Liver (tissue), 9 donors: Measurements from ENCODE around the gene NOX3. TPM values are rescaled to one million over a fixed set of nuclear protein-coding genes. Genes with fewer than 3 reads are reported as not detected.

Experiments used
- DNase-seq: peaks from one replicate; pipeline ENCODE4 v3.0.0-alpha.2; 2017; ENCODE audit warnings: low spot score
- H3K27ac ChIP-seq, 2 donors: one replicate each; pipeline ENCODE4 v1.7.0; 2013; ENCODE audit warnings: inconsistent platforms in 2 of 2, low read length in 2 of 2, control low read depth in 1 of 2, low read depth in 1 of 2, mild to moderate bottlenecking in 1 of 2
- H3K27me3 ChIP-seq, 4 donors: one replicate each; pipeline versions ENCODE4 v1.6.1 to v1.7.0; 2013; ENCODE audit warnings: low read length in 3 of 4, inconsistent platforms in 1 of 4, mild to moderate bottlenecking in 1 of 4, moderate library complexity in 1 of 4; ENCODE audit not compliant: control insufficient read depth in 4 of 4, insufficient read depth in 4 of 4
- H3K36me3 ChIP-seq, 4 donors: one replicate each; pipeline versions ENCODE4 v1.6.1 to v1.7.0; 2013; ENCODE audit warnings: low read length in 3 of 4, mild to moderate bottlenecking in 3 of 4, low read depth in 1 of 4, moderate library complexity in 1 of 4; ENCODE audit not compliant: control insufficient read depth in 4 of 4, insufficient read depth in 3 of 4
- H3K4me1 ChIP-seq, 4 donors: one replicate each; pipeline versions ENCODE4 v1.6.1 to v1.7.0; 2013; ENCODE audit warnings: low read length in 3 of 4, mild to moderate bottlenecking in 3 of 4, moderate library complexity in 1 of 4; ENCODE audit not compliant: control insufficient read depth in 4 of 4, insufficient read depth in 4 of 4
- H3K4me3 ChIP-seq, 3 donors: one replicate each; pipeline versions ENCODE4 v1.6.1 to v1.7.0; 2013; ENCODE audit warnings: low read length in 3 of 3, control low read depth in 1 of 3, low read depth in 1 of 3, mild to moderate bottlenecking in 1 of 3
- H3K9ac ChIP-seq, 2 donors: one replicate each; pipeline ENCODE4 v1.7.0; 2013; ENCODE audit warnings: low read length in 2 of 2, mild to moderate bottlenecking in 2 of 2, moderate library complexity in 2 of 2, control low read depth in 1 of 2, low read depth in 1 of 2
- H3K9me3 ChIP-seq, 4 donors: one replicate each; pipeline versions ENCODE4 v1.6.1 to v1.7.0; 2013; ENCODE audit warnings: low read length in 3 of 4; ENCODE audit not compliant: control insufficient read depth in 4 of 4
- ATF3 ChIP-seq: IDR thresholded peaks from 2 replicates; pipeline ENCODE4 v1.6.1; 2016; ENCODE audit warnings: antibody characterized with exemption
- CTCF ChIP-seq: fragments of 150-350 bp; IDR thresholded peaks from 2 replicates; pipeline ENCODE4 v1.5.1; 2017; ENCODE audit warnings: improper control_type of control experiment, low read depth, low read length; ENCODE audit not compliant: missing input control
- EGR1 ChIP-seq, 2 donors: IDR thresholded peaks; 2 replicates each; pipeline ENCODE4 v1.6.1; 2016 to 2018; ENCODE audit warnings: antibody characterized with exemption in 2 of 2, low read depth in 2 of 2
- FOXA1 ChIP-seq: IDR thresholded peaks from 2 replicates; pipeline ENCODE4 v1.6.1; 2016; ENCODE audit warnings: antibody characterized with exemption
- FOXA2 ChIP-seq: IDR thresholded peaks from 2 replicates; pipeline ENCODE4 v1.6.1; 2016; ENCODE audit warnings: antibody characterized with exemption
- GABPA ChIP-seq, 2 donors: IDR thresholded peaks in 1 of 2; conservative IDR thresholded peaks in 1 of 2; 2 replicates each; pipeline ENCODE4 v1.6.1; 2016; ENCODE audit warnings: antibody characterized with exemption in 2 of 2, mild to moderate bottlenecking in 1 of 2, moderate library complexity in 1 of 2
- HNF4A ChIP-seq, 2 donors: conservative IDR thresholded peaks; 2 replicates each; pipeline ENCODE4 v1.6.1; 2016; ENCODE audit warnings: antibody characterized with exemption in 2 of 2, mild to moderate bottlenecking in 2 of 2
- HNF4G ChIP-seq: IDR thresholded peaks from 2 replicates; pipeline ENCODE4 v1.6.1; 2016; ENCODE audit warnings: antibody characterized with exemption
- JUND ChIP-seq, 2 donors: IDR thresholded peaks; 2 replicates each; pipeline ENCODE4 v1.6.1; 2016; ENCODE audit warnings: antibody characterized with exemption in 2 of 2
- MAX ChIP-seq: IDR thresholded peaks from 2 replicates; pipeline ENCODE4 v1.6.1; 2016; ENCODE audit warnings: antibody characterized with exemption
- NR2F2 ChIP-seq: IDR thresholded peaks from 2 replicates; pipeline ENCODE4 v1.6.1; 2016; ENCODE audit warnings: antibody characterized with exemption
- RAD21 ChIP-seq, 2 donors: IDR thresholded peaks; 2 replicates each; pipeline ENCODE4 v1.6.1; 2016; ENCODE audit warnings: antibody characterized with exemption in 2 of 2, mild to moderate bottlenecking in 2 of 2
- REST ChIP-seq: IDR thresholded peaks from 2 replicates; pipeline ENCODE4 v1.6.1; 2016; ENCODE audit warnings: antibody characterized with exemption, mild to moderate bottlenecking
- RXRA ChIP-seq, 2 donors: IDR thresholded peaks; 2 replicates each; pipeline ENCODE4 v1.6.1; 2017 to 2018; ENCODE audit warnings: antibody characterized with exemption in 2 of 2, mild to moderate bottlenecking in 1 of 2
- SP1 ChIP-seq: IDR thresholded peaks from 2 replicates; pipeline ENCODE4 v1.6.1; 2018; ENCODE audit warnings: antibody characterized with exemption, mild to moderate bottlenecking
- TAF1 ChIP-seq: conservative IDR thresholded peaks from 2 replicates; pipeline ENCODE4 v1.6.1; 2016; ENCODE audit warnings: antibody characterized with exemption, mild to moderate bottlenecking
- YY1 ChIP-seq: IDR thresholded peaks from 2 replicates; pipeline ENCODE4 v1.6.1; 2016; ENCODE audit warnings: antibody characterized with exemption, mild to moderate bottlenecking
- ZBTB33 ChIP-seq: IDR thresholded peaks from 2 replicates; pipeline ENCODE4 v1.6.1; 2016; ENCODE audit warnings: antibody characterized with exemption
- WGBS: extraction: QIAGEN DNeasy Blood & Tissue Kit; methylation state at CpG from one replicate; pipeline ENCODE4 v1.1.7; 2013; 5-methylcytosine and 5-hydroxymethylcytosine counted together
- polyA plus RNA-seq, 2 donors: library from polyadenylated mRNA; stranded (reverse) in 1 of 2; unstranded in 1 of 2; fragments of 200-250 nt in 1 of 2; fragments of >200 nt in 1 of 2; fragmentation: Nextera tagmentation in 1 of 2; extraction: Ambion mirVana in 1 of 2; gene quantifications; one replicate each; pipeline versions ENCODE4 v1.2.1 to v1.2.3, GENCODE V29; 2013 to 2015
- total RNA-seq, 2 donors: library from RNA; depleted of rRNA; stranded (reverse); fragments of >200 nt; gene quantifications; one replicate each; pipeline ENCODE4 v1.2.3, GENCODE V29; 2014
- donor health status: healthy.
- donor health status: healthy.
- donor health status: healthy.
- donor health status: healthy.
- donor health status: healthy.

The NOX3 gene
- total and polyA plus RNA-seq, 4 donors, result not detected

- no peaks in the 10 kb centered on the region for H3K27me3 ChIP-seq
- TF ChIP-seq HNF4A (conservative IDR thresholded peaks at IDR 0.05), result no peak
- TF ChIP-seq FOXA2, result no peak
- no peak for TF ChIP-seq TAF1
- no peak for TF ChIP-seq SP1
- no peak for TF ChIP-seq GABPA (IDR thresholded peaks at IDR 0.05 in 1 of 2, conservative IDR thresholded peaks at IDR 0.05 in 1 of 2)
- no peak for TF ChIP-seq NR2F2
- no peak for TF ChIP-seq RXRA (IDR thresholded peaks at IDR 0.05)
- TF ChIP-seq ZBTB33, result no peak
- no peak for TF ChIP-seq ATF3
- DNase-seq, result no peak
- H3K27ac ChIP-seq, result no peak overlapping the region
- no peak overlapping the region for H3K4me3 ChIP-seq
- H3K9ac ChIP-seq, result no peak overlapping the region
- H3K9me3 ChIP-seq, result peaks cover 3 to 6% (median 4%) of the 10 kb centered on the region in 4 donors
- H3K4me1 ChIP-seq, result no peaks in the 10 kb centered on the region
- H3K36me3 ChIP-seq, result no peaks in the 10 kb centered on the region
These were observed 101.5 kb downstream of the NOX3 start for GRCh38 chr6:155354167-155354566.

- no peaks in the 10 kb centered on the region for H3K4me1 ChIP-seq
- H3K9ac ChIP-seq, result no peak overlapping the region
- H3K9me3 ChIP-seq, result peaks cover 3 to 6% (median 4%) of the 10 kb centered on the region in 4 donors
- no peaks in the 10 kb centered on the region for H3K36me3 ChIP-seq
- no peaks in the 10 kb centered on the region for H3K27me3 ChIP-seq
- TF ChIP-seq FOXA2, result no peak
- no peak for TF ChIP-seq REST
- no peak for TF ChIP-seq HNF4G
- no peak for TF ChIP-seq RAD21 (IDR thresholded peaks at IDR 0.05)
- TF ChIP-seq MAX, result no peak
- no peak for TF ChIP-seq ATF3
- no peak overlapping the region for H3K4me3 ChIP-seq
- DNase-seq, result no peak
- H3K27ac ChIP-seq, result no peak overlapping the region
These were observed 102.8 kb downstream of the NOX3 start for GRCh38 chr6:155352811-155353210.

GRCh38 chr6:155352130-155352420, 103.6 kb downstream of the NOX3 start:
- H3K4me3 ChIP-seq, result no peak overlapping the region
- DNase-seq, result no peak
- no peaks in the 10 kb centered on the region for H3K27me3 ChIP-seq
- 82% methylated on average over 4 of the region's 4 CpGs for WGBS
- no peak overlapping the region for H3K9ac ChIP-seq
- H3K9me3 ChIP-seq, result peaks cover 3 to 10% (median 4%) of the 10 kb centered on the region in 4 donors
- H3K27ac ChIP-seq, result no peak overlapping the region
- H3K36me3 ChIP-seq, result no peaks in the 10 kb centered on the region
- no peaks in the 10 kb centered on the region for H3K4me1 ChIP-seq
- no peak for TF ChIP-seq FOXA2
- no peak for TF ChIP-seq ATF3
- TF ChIP-seq NR2F2, result no peak
- no peak for TF ChIP-seq FOXA1
- TF ChIP-seq SP1, result no peak
- TF ChIP-seq YY1, result no peak
- TF ChIP-seq EGR1 (IDR thresholded peaks at IDR 0.05; ENCODE audit: low read depth in 2 of 2), result no peak
- TF ChIP-seq GABPA (IDR thresholded peaks at IDR 0.05 in 1 of 2, conservative IDR thresholded peaks at IDR 0.05 in 1 of 2), result no peak
- TF ChIP-seq JUND (IDR thresholded peaks at IDR 0.05), result no peak
- TF ChIP-seq CTCF, result no peak
- no peak for TF ChIP-seq ZBTB33
- TF ChIP-seq HNF4A (conservative IDR thresholded peaks at IDR 0.05), result no peak
- TF ChIP-seq MAX, result no peak
